HepG2 (cell line): ENCODE measurements around the gene CASTOR1. TPM values are rescaled to one million over a fixed set of nuclear protein-coding genes. Genes with fewer than 3 reads are reported as not detected.

Experiments
- BCL3 ChIP-seq: sonication (generic); formaldehyde crosslinking; IDR thresholded peaks from 2 replicates; pipeline ENCODE4 v1.5.1; 2020; ENCODE audit warnings: mild to moderate bottlenecking, missing genetic modification reagents, moderate library complexity
- NCOR1 ChIP-seq: fragments of 200-600 bp; sonication (generic); IDR thresholded peaks from 2 replicates; pipeline ENCODE4 v1.7.0; 2017; ENCODE audit warnings: antibody characterized with exemption, low read length, borderline replicate concordance
- NR2F1 ChIP-seq, 2 experiments: fragments of 450-650 bp in 1 of 2; formaldehyde crosslinking in 1 of 2; IDR thresholded peaks; 2 replicates each; pipeline versions ENCODE4 v1.5.0 to v1.6.1; 2016 to 2020; ENCODE audit warnings: mild to moderate bottlenecking in 1 of 2, missing compliant biosample characterization in 1 of 2, missing genetic modification reagents in 1 of 2, moderate library complexity in 1 of 2
- PAXIP1 ChIP-seq: sonication (generic); formaldehyde crosslinking; conservative IDR thresholded peaks from 2 replicates; pipeline ENCODE4 v1.4.0; 2020; ENCODE audit warnings: mild to moderate bottlenecking, missing genetic modification reagents, moderate library complexity
- PHF21A ChIP-seq: sonication (generic); formaldehyde crosslinking; IDR thresholded peaks from 2 replicates; pipeline ENCODE4 v1.5.0; 2020; ENCODE audit warnings: mild to moderate bottlenecking, missing genetic modification reagents
- POLR2AphosphoS2 ChIP-seq: IDR thresholded peaks from 2 replicates; pipeline ENCODE4 v1.6.1; 2011; ENCODE audit warnings: low read depth, low read length, improper control_type of control experiment
- POLR2G ChIP-seq: fragments of 200-400 bp; formaldehyde crosslinking; IDR thresholded peaks from 2 replicates; pipeline ENCODE4 v1.6.1; 2018; ENCODE audit warnings: mild to moderate bottlenecking, low read depth, low read length, moderate library complexity
- WIZ ChIP-seq: sonication (generic); formaldehyde crosslinking; IDR thresholded peaks from 2 replicates; pipeline ENCODE4 v1.5.1; 2020; ENCODE audit warnings: mild to moderate bottlenecking, missing genetic modification reagents
- ZNF275 ChIP-seq: sonication (generic); formaldehyde crosslinking; IDR thresholded peaks from 2 replicates; pipeline ENCODE4 v1.8.0; 2022; ENCODE audit warnings: missing genetic modification reagents, mild to moderate bottlenecking, inconsistent platforms, borderline replicate concordance
- ZNF317 ChIP-seq: sonication (generic); formaldehyde crosslinking; IDR thresholded peaks from 2 replicates; pipeline ENCODE4 v1.5.0; 2020; ENCODE audit warnings: mild to moderate bottlenecking, missing genetic modification reagents
- ZNF816 ChIP-seq: sonication (generic); formaldehyde crosslinking; IDR thresholded peaks from 2 replicates; pipeline ENCODE4 v1.8.0; 2022; ENCODE audit warnings: missing genetic modification reagents, mild to moderate bottlenecking, borderline replicate concordance
- ZSCAN21 ChIP-seq: sonication (generic); formaldehyde crosslinking; IDR thresholded peaks from 2 replicates; pipeline ENCODE4 v1.8.0; 2022; ENCODE audit warnings: mild to moderate bottlenecking, missing genetic modification reagents, moderate library complexity, borderline replicate concordance
- polyA plus RNA-seq, 8 experiments: library from polyadenylated mRNA; depleted of rRNA in 3 of 8; stranded (reverse) in 7 of 8; unstranded in 1 of 8; fragments of >200 nt; fragmentation: Illumina TruSeq in 4 of 8; extraction: Trizol in 4 of 8; gene quantifications; 2 replicates each; pipeline versions ENCODE4 v1.2.1 to v1.2.3, GENCODE V29; 2011 to 2016; ENCODE audit warnings: low read depth in 4 of 8, missing spikeins in 1 of 8, mixed read lengths in 1 of 8; ENCODE audit not compliant: insufficient read depth in 1 of 8
- total RNA-seq, 5 experiments: library from RNA; depleted of rRNA; stranded (reverse); fragments of >200 nt; fragmentation: Illumina TruSeq; extraction: Trizol; gene quantifications; 2 replicates each; pipeline ENCODE4 v1.2.3, GENCODE V29; 2016; ENCODE audit warnings: low read depth in 1 of 5
- TF ChIP-seq, protein P1 (sequence below): sonication (generic); formaldehyde crosslinking; IDR thresholded peaks from 2 replicates; pipeline ENCODE4 v1.4.0; 2020; ENCODE audit warnings: mild to moderate bottlenecking, missing genetic modification reagents
- TF ChIP-seq, protein P2 (sequence below): fragments of 450-650 bp; IDR thresholded peaks from 2 replicates; pipeline ENCODE4 v1.6.1; 2017
- TF ChIP-seq, protein P3 (sequence below), 2 experiments: sonication (generic) in 1 of 2; formaldehyde crosslinking in 1 of 2; IDR thresholded peaks; 2 replicates each; pipeline versions ENCODE4 v1.4.0 to v1.6.1; 2018 to 2020; ENCODE audit warnings: missing genetic modification reagents in 2 of 2, borderline replicate concordance in 1 of 2, low read depth in 1 of 2, mild to moderate bottlenecking in 1 of 2, missing biosample characterization in 1 of 2

Gene CASTOR1
- total and polyA plus RNA-seq, 2 of the 13 experiments (the other 11 are each of a cell fraction or from before 2014, with no cell fraction given): 2.6 to 4.4 TPM

DNA sequence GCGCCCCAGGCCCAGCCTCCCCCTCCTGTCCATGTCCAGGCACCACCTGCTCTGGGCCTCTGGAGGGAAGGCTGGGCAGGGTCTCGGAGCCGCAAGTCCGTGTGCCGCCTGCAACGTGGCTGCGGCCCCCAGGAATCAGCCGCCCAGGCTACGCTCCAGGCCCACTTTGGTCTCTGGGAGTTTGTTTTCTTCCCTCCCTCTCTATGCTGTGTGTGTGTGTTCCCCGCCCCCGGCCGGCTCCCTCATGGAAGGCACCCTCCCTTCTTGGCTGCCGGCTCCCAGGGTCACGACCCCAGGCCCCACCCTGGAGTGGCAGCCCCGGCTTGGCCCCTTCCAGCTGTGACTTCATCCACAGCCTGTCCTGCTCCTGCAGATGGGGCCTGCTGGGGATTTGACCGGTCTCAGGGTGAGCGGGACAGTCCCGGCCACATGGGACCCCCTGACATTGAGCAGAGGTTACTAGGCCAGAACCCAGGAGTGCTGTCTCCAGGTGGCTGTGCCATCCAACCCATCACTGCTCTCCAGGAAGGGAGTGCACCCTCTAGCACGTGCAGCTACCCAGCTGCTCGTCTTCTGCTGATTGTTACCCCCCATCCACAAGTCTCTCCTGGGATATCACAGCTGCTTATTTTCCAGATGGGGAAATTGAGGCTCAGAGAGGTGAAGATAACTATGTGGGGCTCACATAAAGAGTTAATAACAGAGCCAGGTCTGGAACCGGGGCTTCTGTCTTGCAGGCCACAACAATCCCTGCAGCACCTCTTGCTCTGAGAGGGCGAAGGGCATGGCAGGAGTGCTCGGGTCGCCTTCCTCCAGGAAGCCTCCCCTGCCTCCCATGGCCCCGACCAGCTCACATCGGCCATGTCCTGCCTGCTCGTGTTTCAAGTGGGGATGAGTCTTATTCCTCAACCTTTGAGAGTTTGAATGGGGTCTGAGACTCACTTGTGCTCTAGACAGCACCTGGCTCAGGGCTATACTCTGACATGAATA is 40.0 kb downstream of the CASTOR1 start (continued):
- TF ChIP-seq, protein P1, sequence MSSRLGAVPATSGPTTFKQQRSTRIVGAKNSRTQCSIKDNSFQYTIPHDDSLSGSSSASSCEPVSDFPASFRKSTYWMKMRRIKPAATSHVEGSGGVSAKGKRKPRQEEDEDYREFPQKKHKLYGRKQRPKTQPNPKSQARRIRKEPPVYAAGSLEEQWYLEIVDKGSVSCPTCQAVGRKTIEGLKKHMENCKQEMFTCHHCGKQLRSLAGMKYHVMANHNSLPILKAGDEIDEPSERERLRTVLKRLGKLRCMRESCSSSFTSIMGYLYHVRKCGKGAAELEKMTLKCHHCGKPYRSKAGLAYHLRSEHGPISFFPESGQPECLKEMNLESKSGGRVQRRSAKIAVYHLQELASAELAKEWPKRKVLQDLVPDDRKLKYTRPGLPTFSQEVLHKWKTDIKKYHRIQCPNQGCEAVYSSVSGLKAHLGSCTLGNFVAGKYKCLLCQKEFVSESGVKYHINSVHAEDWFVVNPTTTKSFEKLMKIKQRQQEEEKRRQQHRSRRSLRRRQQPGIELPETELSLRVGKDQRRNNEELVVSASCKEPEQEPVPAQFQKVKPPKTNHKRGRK: no peak
- no peak for TF ChIP-seq WIZ
- no peak for TF ChIP-seq ZNF275 (CRISPR knock-in tag)
- TF ChIP-seq, protein P2, sequence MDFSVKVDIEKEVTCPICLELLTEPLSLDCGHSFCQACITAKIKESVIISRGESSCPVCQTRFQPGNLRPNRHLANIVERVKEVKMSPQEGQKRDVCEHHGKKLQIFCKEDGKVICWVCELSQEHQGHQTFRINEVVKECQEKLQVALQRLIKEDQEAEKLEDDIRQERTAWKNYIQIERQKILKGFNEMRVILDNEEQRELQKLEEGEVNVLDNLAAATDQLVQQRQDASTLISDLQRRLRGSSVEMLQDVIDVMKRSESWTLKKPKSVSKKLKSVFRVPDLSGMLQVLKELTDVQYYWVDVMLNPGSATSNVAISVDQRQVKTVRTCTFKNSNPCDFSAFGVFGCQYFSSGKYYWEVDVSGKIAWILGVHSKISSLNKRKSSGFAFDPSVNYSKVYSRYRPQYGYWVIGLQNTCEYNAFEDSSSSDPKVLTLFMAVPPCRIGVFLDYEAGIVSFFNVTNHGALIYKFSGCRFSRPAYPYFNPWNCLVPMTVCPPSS: no peak
- no peak for TF ChIP-seq POLR2AphosphoS2
- TF ChIP-seq ZNF816 (CRISPR knock-in tag): no peak
- no peak for TF ChIP-seq ZSCAN21 (CRISPR knock-in tag)
- no peak for TF ChIP-seq PAXIP1 (CRISPR knock-in tag)
- TF ChIP-seq POLR2G: peak; percentile 53; the same call in 1 of the 2 replicates
- TF ChIP-seq BCL3 (CRISPR knock-in tag): no peak
- no peak for TF ChIP-seq ZNF317 (CRISPR knock-in tag)
- TF ChIP-seq NCOR1: no peak
- TF ChIP-seq NR2F1 (CRISPR knock-in tag; IDR thresholded peaks at IDR 0.05): peak; percentile 43 to 82; a peak in 3 of 4 replicates
- no peak for TF ChIP-seq PHF21A
- TF ChIP-seq, protein P3, sequence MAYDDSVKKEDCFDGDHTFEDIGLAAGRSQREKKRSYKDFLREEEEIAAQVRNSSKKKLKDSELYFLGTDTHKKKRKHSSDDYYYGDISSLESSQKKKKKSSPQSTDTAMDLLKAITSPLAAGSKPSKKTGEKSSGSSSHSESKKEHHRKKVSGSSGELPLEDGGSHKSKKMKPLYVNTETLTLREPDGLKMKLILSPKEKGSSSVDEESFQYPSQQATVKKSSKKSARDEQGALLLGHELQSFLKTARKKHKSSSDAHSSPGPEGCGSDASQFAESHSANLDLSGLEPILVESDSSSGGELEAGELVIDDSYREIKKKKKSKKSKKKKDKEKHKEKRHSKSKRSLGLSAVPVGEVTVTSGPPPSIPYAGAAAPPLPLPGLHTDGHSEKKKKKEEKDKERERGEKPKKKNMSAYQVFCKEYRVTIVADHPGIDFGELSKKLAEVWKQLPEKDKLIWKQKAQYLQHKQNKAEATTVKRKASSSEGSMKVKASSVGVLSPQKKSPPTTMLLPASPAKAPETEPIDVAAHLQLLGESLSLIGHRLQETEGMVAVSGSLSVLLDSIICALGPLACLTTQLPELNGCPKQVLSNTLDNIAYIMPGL (CRISPR knock-in tag; IDR thresholded peaks at IDR 0.05; ENCODE audit: borderline replicate concordance in 1 of 2, low read depth in 1 of 2): no peak
